DMS79 treated with DMSO at 0.1 percent for 48 hours (cell line): ENCODE data around the gene TEDC2.

Source experiments
- DNase-seq: peaks from one replicate; lab custom pipeline; 2025; lab: John Stamatoyannopoulos, UW

Gene TEDC2

GRCh38 chr16:2513405-2514332, 53.8 kb downstream of the TEDC2 start, which contains the start of gene ATP6V0C:
Gene ATP6V0C, plus strand, starts transcription at chr16:2513952. Its CDS starts 152 bp downstream, at chr16:2514104.
- peak; percentile 83 for DNase-seq
